Lung (tissue), 12 donors: ENCODE results near the gene PARVB. TPM values are rescaled to one million over a fixed set of nuclear protein-coding genes. Genes with fewer than 3 reads are reported as not detected.

Experiments used
- ATAC-seq: fragments of 200-7000 bp; cut with Tn5 transposase; one replicate; pipeline ENCODE4 v1.9.1; 2020; ENCODE audit warnings: moderate number of reproducible peaks; ENCODE audit not compliant: insufficient read depth, low FRiP score
- DNase-seq, 3 donors: peaks; one replicate each; pipeline ENCODE4 v3.0.0-alpha.2; 2013 to 2017
- H3K27ac ChIP-seq, 2 donors: one replicate each; pipeline ENCODE4 v1.5.1; 2013; ENCODE audit warnings: mild to moderate bottlenecking in 2 of 2, moderate library complexity in 2 of 2, control low read depth in 1 of 2, inconsistent platforms in 1 of 2, low read depth in 1 of 2, low read length in 1 of 2
- H3K27me3 ChIP-seq, 3 donors: one replicate each; pipeline ENCODE4 v1.5.1; 2013; ENCODE audit warnings: low read length in 2 of 3; ENCODE audit not compliant: control insufficient read depth in 3 of 3, insufficient read depth in 3 of 3
- H3K36me3 ChIP-seq, 4 donors: one replicate each; pipeline ENCODE4 v1.5.1; 2013; ENCODE audit warnings: low read length in 4 of 4, mild to moderate bottlenecking in 1 of 4, moderate library complexity in 1 of 4; ENCODE audit not compliant: control insufficient read depth in 4 of 4, insufficient read depth in 4 of 4
- H3K4me1 ChIP-seq, 5 donors: one replicate each; pipeline ENCODE4 v1.5.1; 2013; ENCODE audit warnings: low read length in 5 of 5, mild to moderate bottlenecking in 2 of 5, moderate library complexity in 1 of 5; ENCODE audit not compliant: control insufficient read depth in 5 of 5, insufficient read depth in 5 of 5
- H3K4me3 ChIP-seq: one replicate; pipeline ENCODE4 v1.5.1; 2013; ENCODE audit warnings: mild to moderate bottlenecking, control low read depth, moderate library complexity
- H3K9ac ChIP-seq, 2 donors: one replicate each; pipeline ENCODE4 v1.5.1; 2013; ENCODE audit warnings: low read length in 2 of 2, control low read depth in 1 of 2; ENCODE audit not compliant: insufficient read depth in 1 of 2
- H3K9me3 ChIP-seq, 4 donors: one replicate each; pipeline ENCODE4 v1.5.1; 2013; ENCODE audit warnings: low read length in 3 of 4, mild to moderate bottlenecking in 1 of 4, moderate library complexity in 1 of 4; ENCODE audit not compliant: control insufficient read depth in 4 of 4, insufficient read depth in 3 of 4
- WGBS, 2 donors: extraction: QIAGEN DNeasy Blood & Tissue Kit; methylation state at CpG; one replicate each; pipeline ENCODE4 v1.1.7; 2013; 5-methylcytosine and 5-hydroxymethylcytosine counted together
- polyA plus RNA-seq, 2 donors: library from polyadenylated mRNA; stranded (reverse); fragments of 200-250 nt; gene quantifications; one replicate each; pipeline ENCODE4 v1.2.1, GENCODE V29; 2013
- total RNA-seq, 2 donors: library from RNA; depleted of rRNA in 1 of 2; stranded (reverse); fragments of >200 nt in 1 of 2; gene quantifications; one replicate each; pipeline ENCODE4 v1.2.1, GENCODE V29; 2014 to 2021
- TF ChIP-seq, protein P1 (sequence below): IDR thresholded peaks from 2 replicates; pipeline ENCODE4 v1.5.1; 2012; ENCODE audit warnings: mild to moderate bottlenecking; ENCODE audit errors: control extremely low read depth, extremely low read depth
- donor health status: control.
- donor health status: control.
- donor health status: Bipolar disorder and iron deficiency.
- donor health status: healthy.
- donor health status: DM: yes; HTN: yes; CAD: no.

PARVB gene
- total and polyA plus RNA-seq, 4 donors: 16.9 to 64.2 (median 49.7) TPM

DNA sequence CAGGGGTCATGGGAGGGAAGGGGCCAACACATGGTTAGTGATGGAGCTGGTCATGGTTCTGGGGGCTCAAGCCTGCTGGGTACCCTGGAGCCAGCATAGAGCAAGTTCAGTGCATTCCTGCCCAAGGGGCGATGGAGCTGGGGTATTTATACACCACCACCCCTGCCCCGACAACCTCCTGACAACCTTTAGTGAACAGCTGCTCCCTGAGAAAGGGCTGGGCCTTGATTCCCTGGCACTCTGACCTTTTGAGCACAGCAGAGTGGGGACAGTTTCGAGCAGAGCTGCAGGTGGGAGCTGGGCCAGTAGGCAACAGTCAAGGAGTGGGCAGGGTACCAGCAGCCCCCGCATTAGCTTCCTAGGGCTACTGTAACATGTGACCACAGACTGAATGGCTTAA lies 162.6 kb downstream of the PARVB start:
- no peaks in the 10 kb centered on the region for H3K36me3 ChIP-seq
- no peak overlapping the region for H3K9ac ChIP-seq
- no peak overlapping the region for H3K4me3 ChIP-seq
- no peak overlapping the region for H3K27ac ChIP-seq
- H3K27me3 ChIP-seq: peaks cover 0 to 6% (median 0%) of the 10 kb centered on the region in 3 donors
- ATAC-seq: no peak
- no peak for DNase-seq
- H3K9me3 ChIP-seq: peaks cover 0 to 2% (median 0%) of the 10 kb centered on the region in 4 donors
- TF ChIP-seq, protein P1, sequence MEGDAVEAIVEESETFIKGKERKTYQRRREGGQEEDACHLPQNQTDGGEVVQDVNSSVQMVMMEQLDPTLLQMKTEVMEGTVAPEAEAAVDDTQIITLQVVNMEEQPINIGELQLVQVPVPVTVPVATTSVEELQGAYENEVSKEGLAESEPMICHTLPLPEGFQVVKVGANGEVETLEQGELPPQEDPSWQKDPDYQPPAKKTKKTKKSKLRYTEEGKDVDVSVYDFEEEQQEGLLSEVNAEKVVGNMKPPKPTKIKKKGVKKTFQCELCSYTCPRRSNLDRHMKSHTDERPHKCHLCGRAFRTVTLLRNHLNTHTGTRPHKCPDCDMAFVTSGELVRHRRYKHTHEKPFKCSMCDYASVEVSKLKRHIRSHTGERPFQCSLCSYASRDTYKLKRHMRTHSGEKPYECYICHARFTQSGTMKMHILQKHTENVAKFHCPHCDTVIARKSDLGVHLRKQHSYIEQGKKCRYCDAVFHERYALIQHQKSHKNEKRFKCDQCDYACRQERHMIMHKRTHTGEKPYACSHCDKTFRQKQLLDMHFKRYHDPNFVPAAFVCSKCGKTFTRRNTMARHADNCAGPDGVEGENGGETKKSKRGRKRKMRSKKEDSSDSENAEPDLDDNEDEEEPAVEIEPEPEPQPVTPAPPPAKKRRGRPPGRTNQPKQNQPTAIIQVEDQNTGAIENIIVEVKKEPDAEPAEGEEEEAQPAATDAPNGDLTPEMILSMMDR: no peak
- 93 to 96% methylated on average over 4 of the region's 4 CpGs for WGBS, 2 donors
- H3K4me1 ChIP-seq: peaks cover 0 to 4% (median 0%) of the 10 kb centered on the region in 5 donors

DNA sequence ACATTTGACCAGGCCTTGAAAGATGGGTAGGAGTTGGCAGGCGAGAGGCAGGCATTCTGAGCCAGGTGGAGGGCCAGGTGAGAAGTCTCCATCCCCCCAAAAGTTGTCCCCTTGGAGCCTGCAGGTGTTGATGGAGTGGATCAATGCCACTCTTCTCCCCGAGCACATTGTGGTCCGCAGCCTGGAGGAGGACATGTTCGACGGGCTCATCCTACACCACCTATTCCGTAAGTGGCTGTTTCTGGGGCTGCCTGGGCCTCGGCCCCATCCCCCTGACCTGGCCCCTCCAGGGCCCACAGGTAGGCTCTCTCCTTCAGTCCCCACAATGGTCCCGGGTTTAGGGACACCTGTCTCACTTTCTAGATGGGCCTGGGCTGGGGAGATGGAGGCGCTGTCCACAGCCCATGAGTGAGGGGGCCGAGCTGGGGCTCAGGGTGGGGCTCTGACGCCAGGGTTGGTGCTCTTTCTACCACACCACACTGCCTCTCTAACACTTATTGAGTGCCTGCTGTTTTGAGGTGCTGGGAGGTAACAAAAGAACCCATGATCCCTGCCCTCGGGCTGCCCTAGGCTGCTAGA lies 163.6 kb downstream of the PARVB start:
- peaks cover 0 to 6% (median 0%) of the 10 kb centered on the region in 3 donors for H3K27me3 ChIP-seq
- TF ChIP-seq, protein P1: no peak
- no peaks in the 10 kb centered on the region for H3K36me3 ChIP-seq
- H3K9me3 ChIP-seq: peaks cover 0 to 2% (median 0%) of the 10 kb centered on the region in 4 donors
- DNase-seq: no peak
- H3K9ac ChIP-seq: no peak overlapping the region
- no peak for ATAC-seq
- WGBS, 2 donors: 92 to 97% methylated on average over 12 of the region's 12 CpGs
- H3K27ac ChIP-seq: no peak overlapping the region
- no peak overlapping the region for H3K4me3 ChIP-seq
- peaks cover 0 to 4% (median 0%) of the 10 kb centered on the region in 5 donors for H3K4me1 ChIP-seq

DNA sequence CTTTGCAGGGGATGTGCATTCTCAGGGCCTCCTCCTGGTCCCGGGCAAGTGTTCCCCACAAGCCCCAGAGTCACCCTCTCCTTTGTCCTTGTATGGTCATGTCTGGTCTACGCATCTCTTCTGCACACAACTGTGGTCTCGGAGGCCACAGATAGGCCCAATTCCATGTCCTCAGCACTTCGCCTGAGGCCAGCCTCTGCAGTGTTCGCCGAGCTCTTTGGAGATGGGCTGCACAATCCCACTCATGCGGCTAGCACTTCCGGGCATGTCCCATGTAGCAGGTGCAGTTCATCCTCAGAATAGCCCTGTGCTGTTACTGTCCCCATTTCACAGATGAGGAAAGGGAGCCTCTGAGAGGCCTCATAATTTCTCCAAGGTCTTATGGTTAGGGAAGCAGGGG lies 164.2 kb downstream of the PARVB start:
- ATAC-seq: no peak
- Histone ChIP-seq H3K4me3 (no peak overlapping the region), H3K27me3 (peaks cover 0 to 6% (median 0%) of the 10 kb centered on the region in 3 donors), H3K27ac (no peak overlapping the region), H3K9ac (no peak overlapping the region), H3K4me1 (peaks cover 0 to under 1% (median 0%) of the 10 kb centered on the region in 5 donors), H3K9me3 (peaks cover 0 to 2% (median 0%) of the 10 kb centered on the region in 4 donors), H3K36me3 (no peaks in the 10 kb centered on the region)
- DNase-seq: no peak
- 93 to 99% methylated on average over 8 of the region's 8 CpGs for WGBS, 2 donors
- TF ChIP-seq, protein P1: no peak
